DND-41 (cell line): ENCODE results near the gene KCNAB2.

ENCODE experiments used
- CTCF ChIP-seq: IDR thresholded peaks from 2 replicates; pipeline ENCODE4 v1.5.1; 2012; ENCODE audit warnings: borderline replicate concordance, low read length, moderate library complexity, mild to moderate bottlenecking; ENCODE audit not compliant: poor library complexity, severe bottlenecking; ENCODE audit errors: extremely low read depth
- EZH2 ChIP-seq: IDR thresholded peaks from 3 replicates; pipeline ENCODE4 v1.6.1; 2012; ENCODE audit warnings: borderline replicate concordance, low read depth, mild to moderate bottlenecking, moderate library complexity, low read length, inconsistent platforms; ENCODE audit not compliant: severe bottlenecking

GRCh38 chr1:6131561-6131960, 85.9 kb downstream of the KCNAB2 start:
- TF ChIP-seq CTCF (no peak), EZH2 (no peak)
